CD4-positive, alpha-beta T cell treated with Interleukin-10 for 1 hour (primary cell): ENCODE data around the gene ATG10.

Experiments
- DNase-seq: peaks from one replicate; pipeline ENCODE4 v3.0.0-alpha.2; 2020

Gene ATG10

GRCh38 chr5:82287625-82288024 lies 315.8 kb downstream of the ATG10 start:
- DNase-seq = no peak

GRCh38 chr5:82290005-82290404 lies 318.2 kb downstream of the ATG10 start:
- no peak for DNase-seq

GRCh38 chr5:82290908-82291307 lies 319.1 kb downstream of the ATG10 start:
- DNase-seq = no peak

GRCh38 chr5:82291420-82291819 lies 319.6 kb downstream of the ATG10 start:
- no peak for DNase-seq

GRCh38 chr5:82295144-82295543 lies 323.3 kb downstream of the ATG10 start:
- DNase-seq = no peak

- no peak for DNase-seq
Observed at GRCh38 chr5:82295959-82296531, 324.2 kb downstream of the ATG10 start.

GRCh38 chr5:82296929-82297328 lies 325.1 kb downstream of the ATG10 start:
- DNase-seq = no peak

DNA sequence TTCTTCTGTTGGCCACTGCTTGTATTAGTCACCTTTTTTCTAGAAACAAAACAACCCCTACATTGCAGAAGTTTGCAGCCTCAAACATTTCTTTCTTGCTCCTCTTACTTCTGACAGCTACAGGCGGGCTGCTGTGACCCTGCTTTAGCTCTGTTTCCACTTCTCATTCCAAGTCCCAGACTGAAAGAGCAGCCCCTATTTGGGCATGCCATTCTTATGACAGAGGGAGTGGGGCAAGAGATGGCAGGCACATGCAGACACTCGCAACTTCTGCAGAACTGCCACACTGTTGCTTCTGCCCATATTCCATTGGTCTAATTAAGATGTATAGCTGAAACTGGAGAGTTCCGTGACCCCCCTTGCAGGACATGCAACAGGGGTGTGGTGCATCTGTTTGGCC lies 325.9 kb downstream of the ATG10 start:
- no peak for DNase-seq

DNA sequence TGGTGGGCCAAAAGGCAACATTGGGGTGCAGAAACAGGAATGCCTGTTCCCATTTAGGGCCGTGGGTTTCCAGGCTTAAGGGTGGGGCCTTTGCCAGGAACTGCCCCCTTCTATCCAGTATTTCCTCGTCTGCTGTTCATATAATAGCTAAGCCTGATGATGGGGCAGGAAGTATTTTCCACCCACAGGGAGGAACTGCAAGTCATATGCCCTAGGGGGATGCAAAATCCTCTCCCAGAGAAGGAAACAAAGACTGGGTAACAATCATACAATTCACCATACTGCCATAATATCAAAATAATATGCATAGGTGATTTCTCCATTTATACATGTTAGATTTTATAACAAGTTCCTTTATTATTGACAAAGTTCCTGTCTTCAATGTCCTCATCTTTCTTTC lies 326.8 kb downstream of the ATG10 start:
- DNase-seq = no peak

DNA sequence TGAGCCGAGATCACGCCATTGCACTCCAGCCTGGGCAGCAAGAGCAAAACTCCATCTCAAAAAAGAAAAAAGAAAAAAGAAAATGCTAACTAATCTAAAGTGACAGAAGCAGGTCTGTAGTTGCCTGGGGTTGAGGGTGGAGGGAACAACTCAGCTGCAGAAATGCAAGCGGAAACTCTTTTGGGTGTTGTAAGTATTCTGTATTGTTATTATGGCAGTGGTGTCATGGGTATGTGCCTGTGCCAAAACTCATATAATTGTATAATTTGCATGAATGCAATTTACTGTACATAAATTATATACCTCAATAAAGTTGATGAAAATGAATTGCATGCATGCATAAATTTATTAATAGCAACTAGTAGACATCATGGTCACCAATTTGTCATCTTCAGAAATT lies 329.4 kb downstream of the ATG10 start:
- no peak for DNase-seq
